Activated T-helper 1 cell treated with anti-CD3 and anti-CD28 coated beads, Interleukin-12 subunit alpha, Interleukin-12 subunit beta, Interleukin-2, Interleukin-4 antibody, amounts not matched to agents 30 ng/mL and 10 ng/mL and 1 ng/mL, durations not matched to agents 14 hours and 24 hours and 36 hours (primary cell): ENCODE results near the gene CBFA2T3. TPM values are rescaled to one million over a fixed set of nuclear protein-coding genes. Genes with fewer than 3 reads are reported as not detected.
"Not testable (repeated sequence)": the region's sequence is repeated elsewhere in the genome, so short reads cannot be mapped to it uniquely, and the experiment has no call there.

Experiments
- DNase-seq: peaks from one replicate; pipeline ENCODE4 v3.0.0; 2021; ENCODE audit warnings: low spot score
- H3K27ac Mint-ChIP-seq: one replicate; pipeline ENCODE4 v1.8.0; 2021; ENCODE audit warnings: mild to moderate bottlenecking, mixed read lengths
- H3K27me3 Mint-ChIP-seq: one replicate; pipeline ENCODE4 v1.8.0; 2022; ENCODE audit warnings: mild to moderate bottlenecking, moderate library complexity, mixed read lengths; ENCODE audit not compliant: insufficient read depth
- H3K36me3 Mint-ChIP-seq: one replicate; pipeline ENCODE4 v1.8.0; 2021; ENCODE audit warnings: low read depth, mixed read lengths
- H3K4me1 Mint-ChIP-seq: one replicate; pipeline ENCODE4 v1.8.0; 2021; ENCODE audit warnings: low read depth, mixed read lengths
- H3K4me3 Mint-ChIP-seq: one replicate; pipeline ENCODE4 v1.8.0; 2021; ENCODE audit warnings: mild to moderate bottlenecking, moderate library complexity, mixed read lengths
- H3K9me3 Mint-ChIP-seq: one replicate; pipeline ENCODE4 v1.8.0; 2021; ENCODE audit warnings: mixed read lengths
- intact Hi-C: fragments of 100-400 bp; cut with micrococcal nuclease; formaldehyde crosslinking; loops from one replicate; pipeline ENCODE4 v1.15.1; 2024
- total RNA-seq: library from RNA; stranded (reverse); gene quantifications from 2 replicates; pipeline ENCODE4 v1.2.3, GENCODE V29; 2022

Gene CBFA2T3
- total RNA-seq, 1 donor from 2014 or later: not detected

DNA sequence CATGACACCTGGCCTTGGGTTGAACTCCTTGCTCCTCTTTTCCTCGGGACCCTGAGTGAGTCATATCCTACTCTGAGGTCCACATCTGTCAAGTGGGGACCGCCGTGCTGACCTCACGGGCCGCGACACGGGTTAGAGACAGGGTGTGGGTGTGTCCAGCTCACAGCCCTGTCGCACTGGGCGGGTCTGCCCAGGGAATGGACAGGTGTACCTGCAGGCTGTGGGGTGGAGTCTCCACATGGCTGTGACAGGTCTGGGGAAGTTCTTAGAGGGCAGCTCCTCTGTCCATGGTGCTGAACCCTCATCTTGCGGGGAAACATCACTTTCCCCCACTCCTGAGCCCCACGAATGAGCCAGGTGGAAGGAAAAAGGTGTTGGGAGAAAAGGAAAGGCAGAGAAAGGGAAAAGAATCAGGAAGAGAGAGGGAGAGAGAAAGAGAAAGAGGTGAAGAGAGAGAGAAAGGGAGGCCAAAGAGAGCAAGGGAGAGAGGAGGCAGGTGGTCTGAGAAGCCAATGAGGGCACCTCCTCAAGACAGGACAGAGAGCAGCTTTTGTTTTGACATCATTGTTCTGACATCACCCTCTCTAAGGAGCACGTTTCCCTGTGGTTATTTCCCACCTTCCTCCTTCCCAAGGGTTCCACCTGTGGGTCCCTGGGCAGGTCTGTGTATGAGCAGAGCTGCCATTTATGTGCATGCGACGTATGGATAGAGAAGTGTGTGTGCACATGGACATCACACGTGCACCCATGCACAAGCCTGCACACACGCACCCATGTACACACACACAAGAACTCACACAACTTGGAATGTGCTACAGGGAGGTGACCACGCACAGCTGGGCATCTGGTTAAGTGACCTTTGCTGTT lies 32.6 kb upstream of the CBFA2T3 start:
- H3K9me3 Mint-ChIP-seq: peaks cover 8% of the 10 kb centered on the region
- H3K27ac Mint-ChIP-seq: no peak overlapping the region
- H3K4me3 Mint-ChIP-seq: no peak overlapping the region
- H3K4me1 Mint-ChIP-seq: peaks cover 6% of the 10 kb centered on the region
- peaks cover 8% of the 10 kb centered on the region for H3K27me3 Mint-ChIP-seq
- no peak for DNase-seq
- intact Hi-C loops: loop anchor here (2.0 kb wide), 1 partner anchor 27 kb away; no protein-coding TSS in a partner anchor
- peaks cover 1% of the 10 kb centered on the region for H3K36me3 Mint-ChIP-seq

DNA sequence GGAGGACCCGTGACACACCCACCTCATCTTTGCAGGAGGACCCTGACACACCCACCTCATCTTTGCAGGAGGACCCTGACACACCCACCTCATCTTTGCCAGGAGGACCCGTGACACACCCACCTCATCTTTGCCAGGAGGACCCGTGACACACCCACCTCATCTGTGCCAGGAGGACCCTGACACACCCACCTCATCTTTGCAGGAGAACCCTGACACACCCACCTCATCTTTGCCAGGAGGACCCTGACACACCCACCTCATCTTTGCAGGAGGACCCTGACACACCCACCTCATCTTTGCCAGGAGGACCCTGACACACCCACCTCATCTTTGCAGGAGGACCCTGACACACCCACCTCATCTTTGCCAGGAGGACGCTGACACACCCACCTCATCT lies 31.8 kb upstream of the CBFA2T3 start:
- H3K4me3 Mint-ChIP-seq, DNase-seq, H3K4me1 Mint-ChIP-seq, H3K27ac Mint-ChIP-seq, H3K36me3 Mint-ChIP-seq, H3K9me3 Mint-ChIP-seq: not testable (repeated sequence)
- H3K27me3 Mint-ChIP-seq: peaks cover 14% of the 10 kb centered on the region
- intact Hi-C loops: loop anchor here (2.0 kb wide), 1 partner anchor 28 kb away; no protein-coding TSS in a partner anchor

DNA sequence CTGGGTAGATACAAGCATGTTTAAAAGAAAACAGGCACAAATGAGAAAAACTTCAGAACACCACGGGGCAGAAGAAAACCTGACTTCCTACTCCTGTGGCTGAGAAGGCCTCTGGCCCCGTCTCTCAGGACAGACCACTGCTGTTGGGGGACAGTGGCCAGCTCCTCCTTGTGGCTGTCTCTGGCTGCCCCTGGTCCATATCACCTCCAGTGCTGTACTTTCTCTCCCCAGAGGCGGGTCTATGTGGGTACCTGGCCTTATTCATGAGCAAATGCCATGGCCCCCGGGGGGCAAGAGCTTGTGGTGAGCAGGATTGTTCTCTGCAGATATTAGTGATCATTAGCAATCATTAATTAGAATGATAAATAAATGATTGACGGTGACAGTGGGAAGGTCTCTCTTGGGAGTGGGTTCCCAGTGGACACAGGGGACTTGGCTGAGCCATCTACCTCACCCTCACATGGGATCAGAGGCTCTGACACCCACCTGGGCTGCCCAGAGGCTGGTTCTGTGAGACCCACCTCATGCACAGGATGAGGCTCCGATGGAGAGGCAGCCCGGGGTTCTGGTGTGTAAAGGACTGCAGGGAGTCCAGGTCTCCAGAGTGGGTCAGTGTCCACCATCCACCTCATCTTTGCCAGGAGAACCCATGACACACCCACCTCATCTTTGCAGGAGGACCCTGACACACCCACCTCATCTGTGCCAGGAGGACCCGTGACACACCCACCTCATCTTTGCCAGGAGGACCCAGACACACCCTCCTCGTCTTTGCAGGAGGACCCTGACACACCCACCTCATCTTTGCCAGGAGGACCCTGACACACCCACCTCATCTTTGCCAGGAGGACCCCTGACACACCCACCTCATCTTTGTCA lies 30.6 kb upstream of the CBFA2T3 start:
- Mint-ChIP-seq H3K9me3 (peaks cover 8% of the 10 kb centered on the region), H3K27me3 (peaks cover 13% of the 10 kb centered on the region), H3K4me3 (no peak overlapping the region), H3K27ac (no peak overlapping the region), H3K36me3 (peaks cover 1% of the 10 kb centered on the region), H3K4me1 (peaks cover 6% of the 10 kb centered on the region)
- DNase-seq: no peak
- intact Hi-C loops: loop anchor here (2.0 kb wide), 1 partner anchor 29 kb away; no protein-coding TSS in a partner anchor

DNA sequence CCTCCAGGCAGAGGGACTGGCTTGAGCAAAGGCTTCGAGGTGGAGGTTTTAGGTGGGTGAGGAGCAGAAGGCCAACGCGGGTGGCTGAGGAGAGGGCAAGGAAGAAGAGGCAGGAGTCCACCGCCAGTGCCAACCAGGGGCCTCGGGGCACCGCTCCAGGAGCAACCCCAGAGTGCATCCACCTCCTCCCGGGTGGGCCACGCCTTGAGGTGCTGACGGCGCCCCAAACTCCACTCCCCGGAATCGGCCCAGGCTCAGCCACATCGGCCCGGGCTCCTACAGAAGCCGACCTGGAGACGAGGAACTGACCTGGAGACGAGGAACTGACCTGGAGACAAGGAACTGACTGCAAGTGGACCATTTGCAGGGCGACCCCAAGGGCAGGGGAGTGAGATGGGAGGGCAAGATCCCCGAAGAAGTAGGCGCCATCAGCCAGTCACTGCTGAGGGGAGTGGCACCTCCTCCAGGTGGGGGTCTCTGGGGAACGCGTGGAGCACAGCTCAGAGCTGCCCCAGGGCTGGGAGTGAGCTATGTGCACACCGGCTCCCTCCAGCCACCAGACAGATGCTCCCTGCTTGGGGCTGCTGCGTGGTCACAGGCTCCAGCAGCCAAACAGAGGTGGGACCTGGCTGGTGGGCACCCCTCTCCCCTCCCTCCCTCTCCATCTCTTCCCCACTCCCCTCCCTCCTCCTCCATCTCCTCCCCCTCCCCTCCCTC lies 29.2 kb upstream of the CBFA2T3 start:
- H3K36me3 Mint-ChIP-seq: peaks cover 1% of the 10 kb centered on the region

DNA sequence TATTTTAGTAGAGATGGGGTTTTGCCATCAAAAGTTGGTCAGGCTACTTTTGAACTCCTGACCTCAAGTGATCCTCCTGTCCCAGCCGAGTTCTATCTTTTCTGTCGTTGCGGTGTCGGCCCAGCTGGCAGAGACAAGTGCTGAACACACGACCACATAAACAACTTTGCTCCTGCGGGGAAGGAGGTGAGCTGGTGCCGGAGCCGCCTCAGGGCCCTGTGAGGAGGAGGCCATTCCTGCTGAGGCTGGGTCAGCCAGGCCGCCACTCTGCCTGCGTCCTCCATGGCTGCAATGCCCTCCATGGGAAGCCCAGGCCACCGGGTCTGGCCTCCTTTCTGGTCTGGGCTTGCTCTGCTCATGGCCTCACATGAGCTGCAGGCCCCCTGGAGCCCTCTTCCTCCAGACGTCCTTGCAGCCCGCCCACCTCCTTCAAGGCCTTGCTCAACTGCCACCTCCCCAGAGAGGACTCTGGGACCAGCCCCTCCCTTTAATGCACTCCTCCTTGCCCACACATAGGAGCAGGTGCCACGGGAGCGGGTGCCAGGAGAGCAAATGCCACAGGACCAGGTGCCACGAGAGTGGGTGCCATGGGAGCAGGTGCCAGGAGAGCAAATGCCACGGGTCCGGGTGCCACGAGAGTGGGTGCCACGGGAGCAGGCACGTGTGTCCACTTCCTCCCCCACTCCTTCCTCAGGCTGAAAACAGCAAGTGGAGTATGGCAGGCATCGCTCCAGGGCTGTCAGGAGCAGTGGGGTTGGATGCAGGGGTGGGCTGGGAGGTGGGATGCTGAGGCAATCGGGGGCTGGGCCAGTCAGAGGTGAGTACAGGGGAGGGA lies 28.4 kb upstream of the CBFA2T3 start:
- intact Hi-C loops: no loop called here
- Mint-ChIP-seq H3K27ac (no peak overlapping the region), H3K9me3 (peaks cover 15% of the 10 kb centered on the region)

More for the DNA sequence above, 29.2 kb upstream of the CBFA2T3 start:
- intact Hi-C loops: no loop called here
- no peak for DNase-seq
- Mint-ChIP-seq H3K27ac (no peak overlapping the region), H3K27me3 (peaks cover 13% of the 10 kb centered on the region), H3K4me3 (no peak overlapping the region), H3K9me3 (peaks cover 8% of the 10 kb centered on the region), H3K4me1 (peaks cover 6% of the 10 kb centered on the region)

DNA sequence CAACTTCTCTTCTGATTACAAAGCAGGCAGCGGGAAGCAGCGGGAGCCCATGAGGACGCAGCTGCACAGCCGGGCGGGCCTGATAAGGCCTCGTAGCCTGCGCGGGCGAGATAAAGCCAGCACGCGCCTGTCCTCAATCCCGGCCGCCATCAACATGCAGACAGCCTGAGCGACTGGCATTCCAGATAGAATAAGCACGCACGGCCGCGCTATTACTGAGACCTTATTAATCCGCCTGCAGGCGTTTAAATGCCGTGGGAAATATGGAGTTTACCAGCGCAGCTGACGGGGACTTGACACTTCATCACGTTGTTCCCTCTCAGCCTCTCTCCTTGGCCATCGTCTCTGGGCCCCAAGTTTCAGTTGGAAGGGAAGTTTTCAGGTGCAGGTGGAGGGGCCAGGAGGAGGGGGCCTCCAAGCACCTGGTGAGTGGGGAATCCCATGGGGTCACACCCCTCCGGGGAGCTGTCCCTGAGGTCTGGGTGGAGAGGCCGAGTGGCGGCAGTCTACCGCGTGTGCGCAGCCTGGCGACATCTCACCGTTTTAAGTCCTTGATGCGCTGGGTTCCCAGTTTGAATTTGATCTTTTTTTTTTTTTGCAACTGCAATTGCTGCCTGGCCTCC lies 27.3 kb upstream of the CBFA2T3 start:
- H3K27ac Mint-ChIP-seq: no peak overlapping the region
- no peaks in the 10 kb centered on the region for H3K36me3 Mint-ChIP-seq
- intact Hi-C loops: no loop called here
- H3K27me3 Mint-ChIP-seq: peaks cover 15% of the 10 kb centered on the region
- H3K4me3 Mint-ChIP-seq: no peak overlapping the region
- H3K4me1 Mint-ChIP-seq: peaks cover 8% of the 10 kb centered on the region
- peaks cover 16% of the 10 kb centered on the region for H3K9me3 Mint-ChIP-seq
- DNase-seq: no peak

More for the DNA sequence above, 28.4 kb upstream of the CBFA2T3 start:
- Mint-ChIP-seq H3K4me1 (peaks cover 6% of the 10 kb centered on the region), H3K36me3 (peaks cover 1% of the 10 kb centered on the region), H3K27me3 (peaks cover 13% of the 10 kb centered on the region), H3K4me3 (no peak overlapping the region)
- DNase-seq: no peak

DNA sequence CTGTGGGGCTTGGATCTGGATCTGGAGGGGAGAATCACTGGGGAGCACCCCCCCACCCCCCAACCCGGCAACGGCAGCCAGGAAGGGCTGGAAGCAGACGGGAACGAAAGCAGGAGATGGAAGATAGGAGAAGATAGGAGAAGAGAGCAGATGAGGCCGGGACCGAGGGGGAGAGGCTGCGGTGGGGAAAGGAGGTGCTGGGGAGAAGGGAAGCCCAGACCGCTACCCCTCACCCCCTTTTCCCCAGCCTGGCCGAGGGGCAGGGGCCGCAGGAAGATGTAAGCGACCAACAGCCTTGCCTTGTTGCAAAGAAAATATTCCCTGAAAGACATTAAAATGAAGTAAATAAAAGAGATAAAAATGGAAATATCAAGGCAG lies 26.8 kb upstream of the CBFA2T3 start:
- intact Hi-C loops: no loop called here
- no peak for DNase-seq
- H3K27me3 Mint-ChIP-seq: peaks cover 15% of the 10 kb centered on the region
- no peaks in the 10 kb centered on the region for H3K36me3 Mint-ChIP-seq
- H3K4me1 Mint-ChIP-seq: peaks cover 9% of the 10 kb centered on the region
- peaks cover 19% of the 10 kb centered on the region for H3K9me3 Mint-ChIP-seq
- H3K27ac Mint-ChIP-seq: no peak overlapping the region
- H3K4me3 Mint-ChIP-seq: no peak overlapping the region

DNA sequence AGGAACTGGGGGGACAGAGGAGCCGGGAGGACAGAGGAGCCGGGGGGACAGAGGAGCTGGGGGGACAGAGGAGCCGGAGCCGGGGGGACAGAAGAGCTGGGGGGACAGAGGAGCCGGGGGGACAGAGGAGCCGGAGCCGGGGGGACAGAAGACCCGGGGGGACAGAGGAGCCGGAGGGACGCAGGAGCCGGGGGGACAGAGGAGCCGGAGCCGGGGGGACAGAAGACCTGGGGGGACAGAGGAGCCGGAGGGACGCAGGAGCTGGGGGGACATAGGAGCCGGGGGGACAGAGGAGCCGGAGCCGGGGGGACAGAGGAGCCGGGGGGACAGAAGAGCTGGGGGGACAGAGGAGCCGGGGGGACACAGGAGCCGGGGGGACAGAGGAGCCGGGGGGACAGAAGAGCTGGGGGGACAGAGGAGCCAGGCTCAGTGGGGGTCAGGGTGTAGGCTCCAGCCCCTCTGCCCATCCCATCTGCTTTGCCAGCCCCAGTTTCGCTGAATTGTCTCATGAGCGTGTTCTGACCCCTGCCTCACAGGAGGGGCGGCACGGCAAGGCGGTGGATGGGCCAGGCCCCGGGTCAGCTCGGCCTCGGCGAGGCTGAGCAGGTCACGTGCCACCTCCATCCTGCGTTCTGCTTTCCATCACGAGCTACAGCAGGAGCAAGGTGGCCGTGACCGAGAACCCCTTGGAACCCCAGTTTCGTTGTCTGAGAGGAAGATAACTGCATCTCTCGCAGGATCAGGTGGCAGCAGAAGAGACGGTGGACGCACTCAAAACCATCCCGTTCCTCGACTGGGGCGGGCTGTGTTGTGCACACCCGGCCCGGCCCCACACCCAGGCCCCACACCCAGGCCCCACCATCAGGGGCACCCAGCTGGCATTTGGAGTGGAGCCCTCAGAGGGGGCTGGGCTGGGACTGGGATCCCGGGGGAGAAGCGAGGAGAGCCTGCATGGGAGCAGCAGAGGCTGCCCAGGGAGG lies 26.1 kb upstream of the CBFA2T3 start:
- Mint-ChIP-seq H3K4me1 (peaks cover 9% of the 10 kb centered on the region), H3K27me3 (peaks cover 15% of the 10 kb centered on the region), H3K4me3 (no peak overlapping the region), H3K9me3 (peaks cover 20% of the 10 kb centered on the region), H3K27ac (no peak overlapping the region), H3K36me3 (no peaks in the 10 kb centered on the region)
- no peak for DNase-seq
- intact Hi-C loops: no loop called here

DNA sequence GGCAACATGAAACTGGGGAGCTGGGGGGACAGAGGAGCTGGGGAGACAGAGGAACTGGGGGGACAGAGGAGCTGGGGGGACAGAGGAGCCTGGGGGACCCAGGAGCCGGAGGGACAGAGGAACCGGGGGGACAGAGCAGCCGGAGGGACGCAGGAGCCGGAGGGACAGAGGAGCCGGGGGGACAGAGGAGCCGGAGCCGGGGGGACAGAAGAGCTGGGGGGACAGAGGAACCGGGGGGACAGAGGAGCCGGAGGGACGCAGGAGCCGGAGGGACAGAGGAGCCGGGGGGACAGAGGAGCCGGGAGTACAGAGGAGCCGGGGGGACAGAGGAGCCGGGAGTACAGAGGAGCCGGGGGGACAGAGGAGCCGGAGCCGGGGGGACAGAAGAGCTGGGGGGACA lies 25.1 kb upstream of the CBFA2T3 start:
- H3K4me3 Mint-ChIP-seq, H3K4me1 Mint-ChIP-seq, H3K27ac Mint-ChIP-seq, intact Hi-C loops, DNase-seq, H3K36me3 Mint-ChIP-seq: not testable (repeated sequence)
- Mint-ChIP-seq H3K27me3 (peaks cover 17% of the 10 kb centered on the region), H3K9me3 (peaks cover 25% of the 10 kb centered on the region)

DNA sequence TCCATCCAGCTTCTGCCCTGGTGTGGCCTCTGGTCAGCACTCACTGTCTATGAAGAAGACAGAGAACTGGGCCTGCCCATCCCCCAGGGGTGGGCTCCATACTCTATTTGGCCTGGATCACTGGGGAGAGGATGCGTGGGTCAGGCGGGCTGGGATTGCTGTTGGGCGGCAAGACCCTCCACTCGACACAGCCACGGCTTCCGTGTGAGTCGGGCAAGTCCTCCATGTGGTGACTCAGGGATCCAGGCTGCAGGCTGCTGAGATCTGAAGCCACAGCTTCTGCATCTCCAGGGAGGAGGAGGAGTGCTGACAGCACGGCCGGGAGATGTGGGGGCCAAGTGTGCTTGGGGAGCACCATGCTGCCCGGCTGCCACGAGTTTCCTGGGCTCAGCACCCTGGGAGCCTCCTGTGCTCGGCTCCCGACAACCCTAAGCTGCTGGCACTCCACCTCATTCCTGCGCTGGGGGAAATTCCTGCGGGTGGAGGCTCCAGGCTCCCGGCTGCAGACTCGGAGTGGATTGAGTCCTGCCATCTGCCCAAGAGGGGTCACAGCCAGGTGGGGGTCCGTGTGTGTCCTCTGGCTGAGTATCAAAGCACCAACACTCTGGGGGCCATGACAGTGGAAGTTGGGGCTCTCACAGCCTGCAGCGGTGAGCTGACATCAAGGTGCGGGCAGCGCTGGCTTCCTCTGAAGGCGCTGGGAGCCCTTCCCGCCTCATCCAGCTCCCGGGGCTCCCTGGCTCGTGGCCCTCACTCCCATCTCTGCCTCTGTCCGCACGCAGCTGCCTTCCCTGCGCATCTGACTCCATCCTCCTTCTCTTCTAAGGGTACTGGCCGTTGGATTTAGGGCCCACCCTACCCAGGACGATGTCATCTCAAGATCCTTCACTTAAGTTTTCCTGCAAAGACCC lies 24.4 kb upstream of the CBFA2T3 start:
- peaks cover 9% of the 10 kb centered on the region for H3K4me1 Mint-ChIP-seq
- peaks cover 17% of the 10 kb centered on the region for H3K27me3 Mint-ChIP-seq
- no peak overlapping the region for H3K27ac Mint-ChIP-seq
- no peak overlapping the region for H3K4me3 Mint-ChIP-seq
- H3K36me3 Mint-ChIP-seq: no peaks in the 10 kb centered on the region
- intact Hi-C loops: no loop called here
- peaks cover 25% of the 10 kb centered on the region for H3K9me3 Mint-ChIP-seq
- DNase-seq: no peak
